WTC11 (cell line): Measurements from ENCODE around the gene EIF3B.

Experiments used
- AR ChIP-seq: fragments of 250-450 bp; sonication (Bioruptor Pico); IDR thresholded peaks from 2 replicates; pipeline ENCODE4 v1.9.0; 2021; ENCODE audit warnings: mild to moderate bottlenecking
- ATF6 ChIP-seq: sonication (generic); formaldehyde crosslinking; IDR thresholded peaks from 2 replicates; pipeline ENCODE4 v1.8.1; 2023; ENCODE audit warnings: mild to moderate bottlenecking, missing genetic modification reagents
- CTCF ChIP-seq: fragments of 200-600 bp; IDR thresholded peaks from 2 replicates; pipeline ENCODE4 v1.8.0; 2022; ENCODE audit warnings: antibody characterized with exemption
- ELF4 ChIP-seq: sonication (generic); formaldehyde crosslinking; IDR thresholded peaks from 2 replicates; pipeline ENCODE4 v1.8.1; 2022; ENCODE audit warnings: low read depth, mild to moderate bottlenecking, moderate library complexity, missing genetic modification reagents
- ESRRA ChIP-seq: sonication (generic); formaldehyde crosslinking; IDR thresholded peaks from 2 replicates; pipeline ENCODE4 v1.8.1; 2022; ENCODE audit warnings: mild to moderate bottlenecking, missing genetic modification reagents, borderline replicate concordance
- HMGXB4 ChIP-seq: sonication (generic); formaldehyde crosslinking; IDR thresholded peaks from 2 replicates; pipeline ENCODE4 v1.8.1; 2023; ENCODE audit warnings: mild to moderate bottlenecking, moderate library complexity, missing genetic modification reagents
- IRF2 ChIP-seq: sonication (generic); formaldehyde crosslinking; IDR thresholded peaks from 2 replicates; pipeline ENCODE4 v1.8.0; 2022; ENCODE audit warnings: low read depth, missing genetic modification reagents, borderline replicate concordance
- JAZF1 ChIP-seq: fragments of 250-450 bp; sonication (Bioruptor Pico); IDR thresholded peaks from 2 replicates; pipeline ENCODE4 v1.9.0; 2021; ENCODE audit warnings: moderate library complexity, mild to moderate bottlenecking, inconsistent platforms
- JUN ChIP-seq: sonication (generic); formaldehyde crosslinking; IDR thresholded peaks from 2 replicates; pipeline ENCODE4 v1.8.0; 2023; ENCODE audit warnings: mild to moderate bottlenecking, missing genetic modification reagents
- NFE2L1 ChIP-seq: sonication (generic); formaldehyde crosslinking; IDR thresholded peaks from 2 replicates; pipeline ENCODE4 v1.8.1; 2023; ENCODE audit warnings: missing genetic modification reagents
- NR3C1 ChIP-seq: sonication (generic); formaldehyde crosslinking; conservative IDR thresholded peaks from 2 replicates; pipeline ENCODE4 v1.8.1; 2023; ENCODE audit warnings: low read depth, mild to moderate bottlenecking, missing genetic modification reagents
- ZBTB21 ChIP-seq: sonication (generic); formaldehyde crosslinking; IDR thresholded peaks from 2 replicates; pipeline ENCODE4 v1.8.1; 2023; ENCODE audit warnings: mild to moderate bottlenecking, missing genetic modification reagents, borderline replicate concordance
- ZNF281 ChIP-seq: sonication (generic); formaldehyde crosslinking; IDR thresholded peaks from 2 replicates; pipeline ENCODE4 v1.8.0; 2023; ENCODE audit warnings: mild to moderate bottlenecking, missing genetic modification reagents

GRCh38 chr7:2371329-2371728, 16.7 kb downstream of the EIF3B start:
- TF ChIP-seq CTCF (no peak), ATF6 (CRISPR knock-in tag) (no peak), ZBTB21 (CRISPR knock-in tag) (no peak), JUN (CRISPR knock-in tag) (no peak), AR (CRISPR knock-in tag) (no peak), HMGXB4 (CRISPR knock-in tag) (no peak), IRF2 (no peak), NR3C1 (CRISPR knock-in tag) (no peak), NFE2L1 (no peak), ZNF281 (CRISPR knock-in tag) (no peak), ELF4 (no peak), JAZF1 (CRISPR knock-in tag) (no peak), ESRRA (CRISPR knock-in tag) (no peak)
